Caco-2 (cell line): Measurements from ENCODE around the gene HDHD5. TPM values are rescaled to one million over a fixed set of nuclear protein-coding genes. Genes with fewer than 3 reads are reported as not detected.

Experiments used
- BruUV-seq: library from RNA; stranded (reverse); fragments of 400-500 nt; replicated peaks from 2 replicates; lab custom pipeline; 2021; lab: Mats Ljungman, UMichigan
- CTCF ChIA-PET: fragments of 300-600 bp; sonication (Branson Sonifier 250); formaldehyde crosslinking; loops from one replicate; lab custom pipeline; 2022; ENCODE audit warnings: antibody characterized with exemption; lab: Charles Lee
- POLR2A ChIA-PET: fragments of 300-600 bp; sonication (Branson Sonifier 250); formaldehyde crosslinking; loops from one replicate; lab custom pipeline; 2022; ENCODE audit warnings: antibody characterized with exemption; lab: Charles Lee
- DNase-seq, 2 experiments: peaks; one replicate each; pipeline versions ENCODE4 v3.0.0 to v3.0.0-alpha.2; 2020 to 2022
- H3K27me3 ChIP-seq: replicated peaks from 2 replicates; pipeline ENCODE4 v1.6.0; 2011; ENCODE audit warnings: low read length; ENCODE audit not compliant: control insufficient read depth, insufficient read depth
- H3K36me3 ChIP-seq: 2 replicates; pipeline ENCODE4 v1.5.1; 2011; ENCODE audit warnings: low read length; ENCODE audit not compliant: control insufficient read depth, insufficient read depth
- H3K4me1 ChIP-seq: fragments of 250-450 bp; sonication (Bioruptor Pico); 2 replicates; pipeline ENCODE4 v1.5.1; 2020; ENCODE audit warnings: mild to moderate bottlenecking
- H3K4me3 ChIP-seq: 2 replicates; pipeline ENCODE4 v1.5.1; 2011; ENCODE audit warnings: low read depth, mild to moderate bottlenecking, control low read depth, low read length
- H3K9me3 ChIP-seq: fragments of 250-450 bp; sonication (Bioruptor Pico); 2 replicates; pipeline ENCODE4 v1.5.1; 2020; ENCODE audit warnings: mild to moderate bottlenecking, moderate library complexity
- H3K27ac Mint-ChIP-seq: one replicate; pipeline ENCODE4 v1.8.0; 2022; ENCODE audit warnings: mixed read lengths; ENCODE audit not compliant: unreplicated experiment
- H3K27me3 Mint-ChIP-seq: one replicate; pipeline ENCODE4 v1.8.0; 2022; ENCODE audit warnings: mixed read lengths; ENCODE audit not compliant: insufficient read depth, unreplicated experiment
- H3K36me3 Mint-ChIP-seq: one replicate; pipeline ENCODE4 v1.8.0; 2022; ENCODE audit warnings: mild to moderate bottlenecking, mixed read lengths; ENCODE audit not compliant: insufficient read depth, unreplicated experiment
- H3K4me1 Mint-ChIP-seq: one replicate; pipeline ENCODE4 v1.8.0; 2022; ENCODE audit warnings: low read depth, mixed read lengths; ENCODE audit not compliant: unreplicated experiment
- H3K4me3 Mint-ChIP-seq: one replicate; pipeline ENCODE4 v1.8.0; 2022; ENCODE audit warnings: mild to moderate bottlenecking, moderate library complexity, mixed read lengths; ENCODE audit not compliant: unreplicated experiment
- H3K9me3 Mint-ChIP-seq: one replicate; pipeline ENCODE4 v1.8.0; 2022; ENCODE audit warnings: mixed read lengths; ENCODE audit not compliant: unreplicated experiment
- intact Hi-C: fragments of 100-400 bp; cut with micrococcal nuclease; formaldehyde crosslinking; loops from one replicate; pipeline ENCODE4 v1.10.0; 2022; ENCODE audit not compliant: unreplicated experiment
- total RNA-seq: library from RNA; stranded (reverse); gene quantifications from 2 replicates; pipeline ENCODE4 v1.2.3, GENCODE V29; 2022
- TF ChIP-seq, protein P1 (sequence below), 2 experiments: fragments of 200-600 bp in 1 of 2; IDR thresholded peaks; 1 replicate in 1 of 2; 2 replicates in 1 of 2; pipeline versions ENCODE4 v1.5.1 to v1.8.0; 2011 to 2022; ENCODE audit warnings: antibody characterized with exemption in 1 of 2, control low read depth in 1 of 2, inconsistent platforms in 1 of 2, low read depth in 1 of 2, low read length in 1 of 2, mild to moderate bottlenecking in 1 of 2, moderate library complexity in 1 of 2; ENCODE audit not compliant: insufficient read depth in 1 of 2, severe bottlenecking in 1 of 2, unreplicated experiment in 1 of 2

The HDHD5 gene
- total RNA-seq, 1 experiment from 2014 or later: 57.0 TPM

DNA sequence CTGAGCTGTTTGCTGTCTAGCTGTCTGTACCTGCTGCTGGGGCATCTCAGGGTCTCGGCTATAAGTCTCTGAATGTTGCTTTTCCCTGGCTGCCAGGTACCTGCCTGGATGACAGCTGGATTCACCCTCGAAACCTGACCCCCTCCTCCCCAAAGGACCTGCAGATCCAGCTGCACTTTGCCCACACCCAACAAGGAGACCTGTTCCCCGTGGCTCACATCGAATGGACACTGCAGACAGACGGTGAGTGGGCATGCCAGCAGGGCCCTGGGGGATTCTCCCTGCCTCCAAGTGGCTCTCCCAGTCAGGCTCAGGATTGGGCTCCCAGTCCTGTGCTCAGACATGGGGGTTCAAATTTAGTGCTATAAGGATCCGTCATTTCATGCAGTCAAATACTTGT is 61.4 kb downstream of the HDHD5 start:
- Histone ChIP-seq H3K27me3 (no peaks in the 10 kb centered on the region), H3K4me3 (no peak overlapping the region), H3K36me3 (no peaks in the 10 kb centered on the region), H3K9me3 (no peaks in the 10 kb centered on the region), H3K4me1 (no peaks in the 10 kb centered on the region)
- Mint-ChIP-seq H3K36me3 (peaks cover 10% of the 10 kb centered on the region), H3K9me3 (no peaks in the 10 kb centered on the region), H3K4me1 (no peaks in the 10 kb centered on the region), H3K27ac (no peak overlapping the region), H3K4me3 (no peak overlapping the region), H3K27me3 (no peaks in the 10 kb centered on the region)
- BruUV-seq: no TSS peak
- ChIA-PET CTCF (no interaction called here), POLR2A (no interaction called here)
- DNase-seq: no peak
- TF ChIP-seq, protein P1, sequence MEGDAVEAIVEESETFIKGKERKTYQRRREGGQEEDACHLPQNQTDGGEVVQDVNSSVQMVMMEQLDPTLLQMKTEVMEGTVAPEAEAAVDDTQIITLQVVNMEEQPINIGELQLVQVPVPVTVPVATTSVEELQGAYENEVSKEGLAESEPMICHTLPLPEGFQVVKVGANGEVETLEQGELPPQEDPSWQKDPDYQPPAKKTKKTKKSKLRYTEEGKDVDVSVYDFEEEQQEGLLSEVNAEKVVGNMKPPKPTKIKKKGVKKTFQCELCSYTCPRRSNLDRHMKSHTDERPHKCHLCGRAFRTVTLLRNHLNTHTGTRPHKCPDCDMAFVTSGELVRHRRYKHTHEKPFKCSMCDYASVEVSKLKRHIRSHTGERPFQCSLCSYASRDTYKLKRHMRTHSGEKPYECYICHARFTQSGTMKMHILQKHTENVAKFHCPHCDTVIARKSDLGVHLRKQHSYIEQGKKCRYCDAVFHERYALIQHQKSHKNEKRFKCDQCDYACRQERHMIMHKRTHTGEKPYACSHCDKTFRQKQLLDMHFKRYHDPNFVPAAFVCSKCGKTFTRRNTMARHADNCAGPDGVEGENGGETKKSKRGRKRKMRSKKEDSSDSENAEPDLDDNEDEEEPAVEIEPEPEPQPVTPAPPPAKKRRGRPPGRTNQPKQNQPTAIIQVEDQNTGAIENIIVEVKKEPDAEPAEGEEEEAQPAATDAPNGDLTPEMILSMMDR (IDR thresholded peaks at IDR 0.05; ENCODE audit: insufficient read depth in 1 of 2, low read depth in 1 of 2, low read length in 1 of 2, severe bottlenecking in 1 of 2, unreplicated experiment in 1 of 2): no peak
- intact Hi-C loops: no loop called here

DNA sequence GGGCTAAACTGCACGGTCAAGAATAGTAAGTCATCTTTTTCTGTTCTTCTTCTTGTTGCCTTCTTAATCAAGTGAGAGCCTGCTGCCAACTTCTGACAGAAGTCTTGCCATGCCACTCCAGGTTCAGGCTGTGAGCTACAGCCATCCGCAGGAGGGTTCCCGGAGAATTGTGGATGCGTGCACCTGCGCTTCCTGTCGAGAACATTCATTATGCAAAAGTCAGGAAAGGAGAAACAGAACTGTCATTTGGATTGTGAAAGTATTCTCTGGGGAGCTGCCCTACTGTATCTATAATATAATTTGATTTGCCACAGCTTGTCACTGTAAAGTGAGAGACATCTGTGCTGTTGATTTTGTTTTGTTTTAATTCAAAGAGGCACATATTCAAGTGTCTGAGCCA is 62.0 kb downstream of the HDHD5 start:
- Mint-ChIP-seq H3K4me1 (no peaks in the 10 kb centered on the region), H3K27me3 (no peaks in the 10 kb centered on the region), H3K36me3 (peaks cover 10% of the 10 kb centered on the region), H3K27ac (no peak overlapping the region), H3K9me3 (no peaks in the 10 kb centered on the region), H3K4me3 (no peak overlapping the region)
- TF ChIP-seq, protein P1 (IDR thresholded peaks at IDR 0.05; ENCODE audit: insufficient read depth in 1 of 2, low read depth in 1 of 2, low read length in 1 of 2, severe bottlenecking in 1 of 2, unreplicated experiment in 1 of 2): no peak
- no peak for DNase-seq
- Histone ChIP-seq H3K36me3 (no peaks in the 10 kb centered on the region), H3K9me3 (no peaks in the 10 kb centered on the region), H3K4me1 (no peaks in the 10 kb centered on the region), H3K4me3 (no peak overlapping the region), H3K27me3 (no peaks in the 10 kb centered on the region)
- ChIA-PET CTCF (no interaction called here), POLR2A (no interaction called here)
- no TSS peak for BruUV-seq
- intact Hi-C loops: no loop called here

DNA sequence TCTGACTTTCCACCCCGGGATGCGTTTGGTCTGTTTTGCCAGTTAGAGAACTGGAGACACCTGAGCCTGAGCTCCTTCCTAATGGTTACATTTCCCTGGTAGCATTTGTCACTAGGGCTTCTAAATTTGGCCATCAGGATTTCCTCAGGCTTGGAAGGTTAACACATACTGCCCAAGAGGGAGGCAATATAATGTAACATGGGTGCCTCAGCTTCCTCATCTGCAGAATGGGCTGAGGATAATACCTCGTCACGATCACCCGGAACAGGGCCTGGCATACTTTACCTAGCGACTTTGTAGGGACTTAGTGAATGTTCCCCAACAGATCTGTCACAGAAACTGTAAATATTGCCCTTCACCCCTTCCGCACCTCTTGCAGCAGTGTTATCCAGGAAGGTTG is 63.0 kb downstream of the HDHD5 start:
- Histone ChIP-seq H3K4me1 (no peaks in the 10 kb centered on the region), H3K4me3 (no peak overlapping the region), H3K9me3 (no peaks in the 10 kb centered on the region), H3K27me3 (no peaks in the 10 kb centered on the region), H3K36me3 (no peaks in the 10 kb centered on the region)
- no peaks in the 10 kb centered on the region for H3K9me3 Mint-ChIP-seq
- ChIA-PET CTCF (interaction anchor here (0.6 to 1.0 kb wide), 4 partner anchors 28 to 406 kb away, joined by 3 to 9 read pairs (median 4); no protein-coding TSS in a partner anchor), POLR2A (no interaction called here)
- BruUV-seq: no TSS peak
- peaks cover 10% of the 10 kb centered on the region for H3K36me3 Mint-ChIP-seq
- TF ChIP-seq, protein P1 (IDR thresholded peaks at IDR 0.05; ENCODE audit: insufficient read depth in 1 of 2, low read depth in 1 of 2, low read length in 1 of 2, severe bottlenecking in 1 of 2, unreplicated experiment in 1 of 2): no peak
- no peaks in the 10 kb centered on the region for H3K4me1 Mint-ChIP-seq
- intact Hi-C loops: no loop called here
- no peak overlapping the region for H3K4me3 Mint-ChIP-seq
- no peak for DNase-seq
- H3K27ac Mint-ChIP-seq: no peak overlapping the region
- no peaks in the 10 kb centered on the region for H3K27me3 Mint-ChIP-seq
